H9 (cell line): ENCODE results near the gene SEPTIN6. TPM values are rescaled to one million over a fixed set of nuclear protein-coding genes. Genes with fewer than 3 reads are reported as not detected.

ENCODE experiments used
- DNase-seq: peaks from one replicate; pipeline ENCODE4 v3.0.0-alpha.2; 2017
- H2AFZ ChIP-seq: one replicate; pipeline ENCODE4 v1.6.1; 2013; ENCODE audit warnings: mild to moderate bottlenecking, low read length, control low read depth, moderate library complexity
- H2AK5ac ChIP-seq: 2 replicates; pipeline ENCODE4 v1.6.1; 2013; ENCODE audit warnings: low read length, control low read depth, mixed read lengths; ENCODE audit not compliant: insufficient read length
- H2BK120ac ChIP-seq: one replicate; pipeline ENCODE4 v1.6.1; 2013; ENCODE audit warnings: low read depth, mild to moderate bottlenecking, low read length, control low read depth, inconsistent platforms; ENCODE audit not compliant: poor library complexity, severe bottlenecking
- H2BK12ac ChIP-seq: 2 replicates; pipeline ENCODE4 v1.6.1; 2013; ENCODE audit warnings: low read length, control low read depth, mixed read lengths, low read depth; ENCODE audit not compliant: insufficient read length
- H2BK15ac ChIP-seq: 2 replicates; pipeline ENCODE4 v1.6.1; 2013; ENCODE audit warnings: low read depth, low read length, control low read depth
- H2BK20ac ChIP-seq: one replicate; pipeline ENCODE4 v1.6.1; 2013; ENCODE audit warnings: low read depth, mild to moderate bottlenecking, low read length, control low read depth, inconsistent platforms; ENCODE audit not compliant: poor library complexity, severe bottlenecking
- H2BK5ac ChIP-seq: 2 replicates; pipeline ENCODE4 v1.6.1; 2013; ENCODE audit warnings: low read length, control low read depth, mixed read lengths; ENCODE audit not compliant: insufficient read length
- H3K14ac ChIP-seq: 2 replicates; pipeline ENCODE4 v1.6.1; 2013; ENCODE audit warnings: low read length, control low read depth; ENCODE audit not compliant: insufficient read depth
- H3K18ac ChIP-seq: 2 replicates; pipeline ENCODE4 v1.6.1; 2013; ENCODE audit warnings: low read depth, mild to moderate bottlenecking, mixed read lengths, low read length, control low read depth; ENCODE audit not compliant: insufficient read length
- H3K23ac ChIP-seq: 2 replicates; pipeline ENCODE4 v1.6.1; 2013; ENCODE audit warnings: low read length, control low read depth, mixed read lengths, low read depth; ENCODE audit not compliant: insufficient read length
- H3K23me2 ChIP-seq: 2 replicates; pipeline ENCODE4 v1.6.1; 2013; ENCODE audit warnings: low read depth, mild to moderate bottlenecking, mixed read lengths, low read length, control low read depth; ENCODE audit not compliant: insufficient read length, poor library complexity, severe bottlenecking
- H3K27ac ChIP-seq: 2 replicates; pipeline ENCODE4 v1.5.1; 2013; ENCODE audit warnings: low read length, control low read depth, mixed read lengths, low read depth; ENCODE audit not compliant: insufficient read length
- H3K27me3 ChIP-seq: 2 replicates; pipeline ENCODE4 v1.6.1; 2013; ENCODE audit warnings: low read length, control low read depth, inconsistent platforms; ENCODE audit not compliant: insufficient read depth
- H3K4ac ChIP-seq: 2 replicates; pipeline ENCODE4 v1.6.1; 2013; ENCODE audit warnings: low read depth, mild to moderate bottlenecking, control low read depth, inconsistent platforms, low read length, moderate library complexity
- H3K4me1 ChIP-seq: 2 replicates; pipeline ENCODE4 v1.6.1; 2013; ENCODE audit warnings: low read length, control low read depth, inconsistent platforms; ENCODE audit not compliant: insufficient read depth
- H3K4me2 ChIP-seq: 2 replicates; pipeline ENCODE4 v1.6.1; 2013; ENCODE audit warnings: low read length, control low read depth, mixed read lengths; ENCODE audit not compliant: insufficient read length, insufficient read depth
- H3K56ac ChIP-seq: 2 replicates; pipeline ENCODE4 v1.6.1; 2013; ENCODE audit warnings: low read depth, mild to moderate bottlenecking, mixed read lengths, low read length, control low read depth; ENCODE audit not compliant: insufficient read length
- H3K79me1 ChIP-seq: 2 replicates; pipeline ENCODE4 v1.6.1; 2013; ENCODE audit warnings: low read depth, mild to moderate bottlenecking, moderate library complexity, low read length, control low read depth, inconsistent platforms; ENCODE audit not compliant: insufficient read depth, poor library complexity, severe bottlenecking
- H3K79me2 ChIP-seq: 2 replicates; pipeline ENCODE4 v1.6.1; 2013; ENCODE audit warnings: low read length, control low read depth, inconsistent platforms; ENCODE audit not compliant: insufficient read depth
- H3K9ac ChIP-seq: 2 replicates; pipeline ENCODE4 v1.6.1; 2013; ENCODE audit warnings: low read length, control low read depth, mixed read lengths; ENCODE audit not compliant: insufficient read length; ENCODE audit errors: extremely low read depth
- H3K9me3 ChIP-seq: one replicate; pipeline ENCODE4 v1.6.1; 2013; ENCODE audit warnings: low read depth, low read length, inconsistent platforms; ENCODE audit not compliant: control insufficient read depth
- H3T11ph ChIP-seq: one replicate; pipeline ENCODE4 v1.6.1; 2013; ENCODE audit warnings: mild to moderate bottlenecking, low read length, control low read depth, inconsistent platforms
- H4K20me1 ChIP-seq: one replicate; pipeline ENCODE4 v1.6.1; 2013; ENCODE audit not compliant: control insufficient read depth, insufficient read length, insufficient read depth
- H4K5ac ChIP-seq: 2 replicates; pipeline ENCODE4 v1.6.1; 2013; ENCODE audit warnings: low read depth, mild to moderate bottlenecking, mixed read lengths, low read length, control low read depth; ENCODE audit not compliant: insufficient read length
- H4K8ac ChIP-seq: replicated peaks from 2 replicates; pipeline ENCODE4 v1.6.1; 2013; ENCODE audit warnings: low read length, control low read depth, mixed read lengths, low read depth; ENCODE audit not compliant: insufficient read length
- H4K91ac ChIP-seq: 2 replicates; pipeline ENCODE4 v1.6.1; 2013; ENCODE audit warnings: low read depth, mild to moderate bottlenecking, moderate library complexity, mixed read lengths, low read length, control low read depth; ENCODE audit not compliant: insufficient read length
- H3K27ac Mint-ChIP-seq, 3 experiments: 2 replicates in 2 of 3; 3 replicates in 1 of 3; pipeline ENCODE4 v1.8.0; 2020 to 2021; ENCODE audit warnings: mixed read lengths in 3 of 3, mild to moderate bottlenecking in 1 of 3, moderate library complexity in 1 of 3
- H3K27me3 Mint-ChIP-seq: 2 replicates; pipeline ENCODE4 v1.8.0; 2021; ENCODE audit warnings: low read depth, mild to moderate bottlenecking, moderate library complexity, mixed read lengths
- H3K36me3 Mint-ChIP-seq, 3 experiments: 2 replicates in 2 of 3; 3 replicates in 1 of 3; pipeline ENCODE4 v1.8.0; 2020 to 2021; ENCODE audit warnings: low read depth in 3 of 3, mixed read lengths in 3 of 3; ENCODE audit not compliant: insufficient read depth in 1 of 3
- H3K4me1 Mint-ChIP-seq, 2 experiments: 2 replicates each; pipeline ENCODE4 v1.8.0; 2020; ENCODE audit warnings: mixed read lengths in 2 of 2
- H3K4me3 Mint-ChIP-seq, 2 experiments: 2 replicates in 1 of 2; 3 replicates in 1 of 2; pipeline ENCODE4 v1.8.0; 2020 to 2021; ENCODE audit warnings: mild to moderate bottlenecking in 2 of 2, mixed read lengths in 2 of 2, moderate library complexity in 1 of 2
- H3K9me3 Mint-ChIP-seq, 2 experiments: 2 replicates in 1 of 2; 3 replicates in 1 of 2; pipeline ENCODE4 v1.8.0; 2020; ENCODE audit warnings: mild to moderate bottlenecking in 2 of 2, mixed read lengths in 2 of 2, moderate library complexity in 1 of 2
- CTCF ChIP-seq: fragments of 200-600 bp; sonication (generic); conservative IDR thresholded peaks from 3 replicates; pipeline ENCODE4 v1.8.0; 2021; ENCODE audit warnings: antibody characterized with exemption, mild to moderate bottlenecking
- WGBS: extraction: QIAGEN DNeasy Blood & Tissue Kit; methylation state at CpG from one replicate; pipeline ENCODE4 v1.1.7; 2013; ENCODE audit warnings: missing lambda C conversion rate, low lambda C conversion rate, mixed read lengths; ENCODE audit not compliant: insufficient read length; ENCODE audit errors: extremely low coverage; 5-methylcytosine and 5-hydroxymethylcytosine counted together
- total RNA-seq: library from RNA; stranded (reverse); gene quantifications from 2 replicates; pipeline ENCODE4 v1.2.1, GENCODE V29; 2021

The SEPTIN6 gene
- total RNA-seq, 1 experiment from 2014 or later = 23.1 TPM

DNA sequence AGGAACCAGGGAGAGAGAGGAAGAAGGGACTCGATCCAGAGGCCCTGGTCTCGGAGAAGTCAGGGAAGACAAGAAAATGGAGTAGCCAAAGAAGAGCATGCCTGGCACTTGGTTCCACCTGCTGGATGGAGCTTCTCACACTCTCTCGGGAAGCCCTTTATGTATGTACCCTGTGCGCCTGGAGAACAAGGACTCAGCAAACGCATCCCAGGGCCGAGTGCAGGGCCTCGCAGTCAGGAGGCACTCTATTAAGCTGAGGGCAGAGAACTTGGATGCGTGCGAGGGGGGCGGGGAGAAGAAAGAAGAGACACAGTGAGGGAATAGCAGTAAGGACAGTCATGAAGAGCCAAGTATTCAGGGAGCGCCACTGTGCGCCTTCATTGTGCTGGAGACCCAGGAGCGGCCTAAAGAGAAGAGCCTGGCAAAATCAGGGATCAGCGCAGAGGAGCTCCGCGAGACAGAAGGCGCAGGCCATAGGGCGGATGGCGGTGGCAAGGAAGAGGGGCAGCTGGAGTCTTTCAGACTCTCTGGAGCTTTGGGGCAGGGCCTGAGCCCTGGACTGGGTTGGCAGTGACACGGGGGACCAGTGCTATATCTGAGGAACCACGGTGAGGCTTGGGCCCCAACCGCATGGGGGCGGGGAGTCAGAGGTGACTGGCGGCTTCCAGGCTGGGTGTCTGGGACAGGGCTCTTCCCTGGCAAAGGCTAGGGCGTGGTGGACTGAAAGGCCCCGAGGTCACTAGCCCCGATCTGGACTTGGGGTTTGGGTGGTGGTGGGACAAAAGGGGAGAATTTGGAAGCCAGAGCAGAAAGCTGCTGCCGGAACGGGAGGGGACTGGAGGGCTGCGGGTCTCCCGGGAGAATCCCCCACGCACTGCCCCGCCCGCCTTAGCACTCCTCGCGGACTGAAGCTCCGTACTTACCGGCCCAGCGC, 1.9 kb upstream of the SEPTIN6 start:
- peaks cover 31% of the 10 kb centered on the region for H3K27me3 Mint-ChIP-seq
- Histone ChIP-seq H2BK12ac (no peak overlapping the region), H2BK5ac (no peak overlapping the region), H3K18ac (no peak overlapping the region), H2BK120ac (no peak overlapping the region), H4K20me1 (no peaks in the 10 kb centered on the region), H3K14ac (no peak overlapping the region), H4K5ac (no peak overlapping the region), H4K8ac (no peak overlapping the region), H2AK5ac (no peak overlapping the region), H3K9me3 (peaks cover 28% of the 10 kb centered on the region), H3K9ac (no peak overlapping the region), H3K79me2 (no peaks in the 10 kb centered on the region; the same call in 1 of the 2 replicates), H3K56ac (no peak overlapping the region), H3K23ac (no peak overlapping the region), H3K27ac (no peak overlapping the region), H2BK15ac (no peak overlapping the region), H4K91ac (no peak overlapping the region), H3K4me2 (peak overlapping the region; percentile 87), H2AFZ (no peak overlapping the region), H3T11ph (no peak overlapping the region), H3K4me1 (peaks cover 7% of the 10 kb centered on the region; the same call in 1 of the 2 replicates), H2BK20ac (no peak overlapping the region), H3K23me2 (peaks cover 22% of the 10 kb centered on the region), H3K4ac (no peak overlapping the region), H3K79me1 (no peaks in the 10 kb centered on the region), H3K27me3 (no peaks in the 10 kb centered on the region; the same call in 1 of the 2 replicates)
- no peak for TF ChIP-seq CTCF
- peaks cover 0 to 15% (median 8%) of the 10 kb centered on the region in 3 experiments; a peak in 5 of 7 replicates for H3K36me3 Mint-ChIP-seq
- peaks cover 33 to 58% of the 10 kb centered on the region in 2 experiments for H3K4me1 Mint-ChIP-seq
- peak overlapping the region; percentile 84 to 85; a peak in 4 of 5 replicates for H3K4me3 Mint-ChIP-seq
- WGBS = no CpG with 5 or more reads among the region's 39 CpGs
- H3K27ac Mint-ChIP-seq = peak overlapping the region in 1 of 3 experiments; percentile 32; a peak in 3 of 7 replicates
- peaks cover 71 to 80% of the 10 kb centered on the region in 2 experiments for H3K9me3 Mint-ChIP-seq
- DNase-seq = peak; percentile 60
